GM21390 (cell line): ENCODE data around the gene EEIG2.

Experiments used
- ATAC-seq: cut with Tn5 transposase; IDR thresholded peaks from one replicate; pipeline ENCODE4 v1.9.1; 2021; ENCODE audit not compliant: unreplicated experiment

EEIG2 gene

DNA sequence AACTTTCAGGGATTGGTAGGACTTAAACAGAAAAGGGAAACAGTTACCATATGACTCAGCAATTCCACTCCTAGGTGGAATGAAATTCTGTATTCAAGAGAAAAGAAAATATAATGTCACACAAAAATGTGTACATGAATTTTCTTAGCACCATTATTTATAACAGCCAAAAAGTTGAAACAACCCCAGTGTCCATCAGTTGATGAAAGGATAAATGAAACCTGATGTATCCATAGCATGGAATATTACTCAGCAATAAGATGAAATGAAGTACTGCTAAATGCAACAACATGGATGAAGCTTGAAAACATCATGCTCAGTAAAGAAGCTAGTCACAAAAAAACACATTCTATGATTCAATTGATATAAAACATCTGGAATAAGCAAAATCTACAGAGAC lies 15.5 kb downstream of the EEIG2 start:
- ATAC-seq: no peak

DNA sequence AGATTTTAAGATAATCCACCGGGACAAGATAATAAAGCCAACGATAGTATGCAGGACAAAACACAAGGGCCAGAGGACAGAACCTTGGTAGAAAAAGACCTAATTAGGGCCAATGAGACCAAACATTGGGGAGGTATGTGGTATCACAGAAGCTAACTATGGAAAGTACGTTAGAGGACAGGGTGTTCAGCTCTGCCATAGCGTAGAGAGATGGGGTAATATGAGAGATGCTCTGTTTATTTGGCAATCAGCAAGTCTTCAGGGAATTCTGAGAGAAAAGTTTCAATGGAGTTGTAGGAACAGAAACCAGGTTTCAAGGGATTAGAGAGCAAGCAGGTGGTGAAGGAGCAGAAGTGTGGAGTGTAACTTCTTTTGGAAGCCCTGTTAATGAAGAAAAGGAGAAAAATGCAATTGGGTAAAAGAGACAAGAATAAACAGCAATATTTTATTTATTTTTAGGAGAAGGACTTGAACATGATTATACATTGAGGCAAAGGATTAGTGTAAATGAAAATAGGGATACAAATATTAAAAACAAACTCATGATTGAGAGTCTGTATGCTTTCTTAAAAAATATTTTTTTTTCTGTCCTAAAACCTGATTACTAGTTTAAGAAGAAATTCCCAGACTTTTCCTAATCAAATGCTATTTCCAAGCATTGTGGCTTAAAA lies 24.0 kb downstream of the EEIG2 start:
- no peak for ATAC-seq

DNA sequence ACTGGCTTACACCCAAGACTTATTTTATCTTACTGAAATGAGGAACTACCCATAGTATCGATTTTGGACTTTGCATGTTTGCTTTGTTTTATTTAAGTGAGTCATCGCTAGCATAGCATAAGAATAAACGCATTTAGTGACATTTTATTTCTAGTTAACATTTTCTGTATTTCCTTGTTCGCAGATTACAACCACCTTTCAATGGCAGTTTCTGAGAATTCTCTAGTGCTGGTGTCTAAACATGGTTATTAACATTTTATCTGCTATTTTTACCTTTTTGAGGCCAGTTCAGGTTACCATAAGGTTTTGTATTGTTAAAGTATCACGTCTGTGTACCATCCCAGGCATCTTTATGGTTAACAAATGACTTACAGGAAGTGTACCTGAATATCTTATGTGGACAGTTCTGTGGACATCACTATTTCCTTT lies 24.5 kb downstream of the EEIG2 start:
- ATAC-seq: peak; percentile 55

DNA sequence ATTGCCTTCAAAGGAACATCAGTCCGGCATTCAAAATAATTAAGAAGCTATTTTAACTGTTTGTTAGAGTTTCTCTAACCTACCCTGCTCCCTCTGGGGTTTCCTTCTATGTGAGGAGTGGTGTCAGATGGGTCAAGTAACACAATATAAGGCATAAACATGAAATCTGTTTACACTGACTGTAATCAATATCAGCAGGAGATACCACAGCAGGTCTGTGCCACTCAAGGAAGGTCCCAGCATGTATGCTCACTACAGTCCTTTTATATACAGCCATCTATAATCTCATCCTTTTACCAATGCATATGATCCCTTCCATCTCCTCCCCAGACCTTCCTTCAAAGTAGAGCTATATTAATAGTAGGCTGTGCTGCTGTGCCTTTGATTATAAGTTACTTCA lies 25.4 kb downstream of the EEIG2 start:
- no peak for ATAC-seq

DNA sequence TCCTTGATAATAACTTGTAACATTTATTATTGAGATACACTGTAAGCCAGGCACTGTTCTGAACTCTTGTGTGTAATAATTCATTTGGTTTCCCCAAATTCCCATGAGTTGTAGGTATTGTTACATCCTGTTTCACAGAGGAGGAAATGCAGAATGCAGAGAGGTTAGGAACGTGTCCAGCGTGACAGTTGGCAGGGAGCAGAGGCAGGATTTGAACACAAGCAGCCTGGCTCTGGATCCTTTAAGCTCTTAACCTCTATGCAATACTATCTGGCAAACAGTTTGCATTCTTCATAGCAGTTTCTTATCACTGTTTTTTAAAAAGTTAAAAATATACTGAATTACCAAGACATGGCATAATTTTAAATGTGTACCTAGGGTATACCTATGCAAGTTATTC lies 30.5 kb downstream of the EEIG2 start:
- no peak for ATAC-seq

DNA sequence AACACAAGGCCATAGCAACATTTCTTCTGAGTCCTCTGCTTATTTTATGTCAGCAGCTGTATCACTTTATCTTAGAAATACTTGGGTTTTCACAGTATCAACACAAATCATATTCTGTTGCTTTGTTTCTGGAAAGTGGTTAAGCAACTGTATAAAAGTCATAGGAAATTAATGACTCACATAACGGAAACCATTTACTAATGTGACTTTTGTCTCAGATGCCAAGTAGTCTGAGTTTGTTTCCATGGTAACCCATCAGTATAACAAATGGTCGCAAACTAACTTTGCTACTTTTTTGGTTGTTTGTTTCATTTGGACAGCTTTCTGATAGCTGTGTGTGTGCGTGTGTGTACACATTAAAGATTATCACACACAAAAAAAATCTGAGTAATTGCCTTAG lies 31.1 kb downstream of the EEIG2 start:
- ATAC-seq: no peak

DNA sequence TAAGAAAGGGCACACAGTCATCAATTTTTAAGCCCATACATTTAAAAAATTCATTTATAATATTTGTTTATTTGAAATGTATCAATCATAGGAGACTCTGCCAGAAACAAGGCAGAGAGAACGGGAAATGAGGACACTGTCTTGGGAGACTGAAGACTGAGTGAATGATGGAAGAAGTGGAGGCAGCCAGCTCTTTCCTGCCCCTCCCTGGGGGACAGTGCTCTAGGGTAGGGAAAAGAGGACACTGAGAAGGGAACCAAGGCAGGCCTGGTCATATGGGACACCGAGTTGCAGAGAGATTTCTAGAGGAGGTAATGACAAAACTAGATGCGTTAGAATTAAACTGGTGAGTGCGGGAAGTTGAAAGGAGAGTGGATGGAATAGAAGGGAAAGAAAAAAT lies 31.6 kb downstream of the EEIG2 start:
- ATAC-seq: no peak

DNA sequence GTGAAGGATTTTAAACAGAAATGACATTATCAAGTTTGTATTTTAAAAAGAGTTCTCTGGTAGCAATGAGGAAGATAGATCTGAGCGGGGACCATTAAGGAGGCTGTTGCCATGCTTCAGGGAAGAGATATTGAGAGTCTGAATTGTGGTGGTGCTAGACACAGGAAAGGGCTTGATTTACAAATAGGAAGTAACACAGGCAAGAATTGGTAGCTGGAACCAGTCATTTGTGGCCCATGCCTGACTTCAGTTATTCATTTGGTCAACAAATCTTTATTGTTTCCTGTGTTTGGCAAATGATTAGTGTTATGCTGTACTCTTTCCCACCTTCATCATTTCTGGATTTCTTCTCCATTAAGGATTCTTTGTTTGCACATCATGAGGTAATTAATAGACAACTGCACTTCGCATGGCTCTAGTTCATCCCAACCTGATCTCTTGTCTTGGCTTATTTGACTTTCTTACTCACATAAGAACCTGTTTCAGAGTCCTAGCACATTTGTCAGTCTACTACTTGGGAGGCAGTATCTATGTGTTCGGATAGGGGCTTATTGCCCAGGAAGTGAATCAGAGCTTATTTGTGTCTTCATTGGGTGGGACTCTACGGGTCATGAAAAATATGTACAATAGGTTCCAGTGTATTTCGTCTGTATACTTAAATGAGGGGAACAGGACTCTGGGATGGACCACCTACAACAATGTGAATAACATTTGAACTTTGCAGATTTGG lies 32.3 kb downstream of the EEIG2 start:
- ATAC-seq: no peak

DNA sequence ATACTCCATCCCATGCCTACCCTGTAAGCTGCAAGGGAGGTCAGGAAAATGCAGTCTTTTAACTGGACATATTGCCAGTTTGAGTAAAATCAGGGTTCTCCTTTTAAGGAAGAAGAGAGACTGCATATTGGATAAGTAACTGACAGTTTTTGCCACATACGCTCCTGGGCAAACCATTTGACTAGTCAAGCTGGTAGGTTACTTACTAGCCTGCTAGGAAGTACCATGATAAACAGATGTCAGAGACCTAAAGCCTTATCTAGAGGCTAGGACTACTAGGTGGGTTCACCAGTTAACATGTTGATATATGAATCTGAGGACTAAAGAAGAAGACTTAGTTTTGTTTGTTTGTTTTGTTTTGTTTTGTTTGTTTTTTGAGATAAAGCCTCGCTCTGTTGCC lies 33.5 kb downstream of the EEIG2 start:
- no peak for ATAC-seq

DNA sequence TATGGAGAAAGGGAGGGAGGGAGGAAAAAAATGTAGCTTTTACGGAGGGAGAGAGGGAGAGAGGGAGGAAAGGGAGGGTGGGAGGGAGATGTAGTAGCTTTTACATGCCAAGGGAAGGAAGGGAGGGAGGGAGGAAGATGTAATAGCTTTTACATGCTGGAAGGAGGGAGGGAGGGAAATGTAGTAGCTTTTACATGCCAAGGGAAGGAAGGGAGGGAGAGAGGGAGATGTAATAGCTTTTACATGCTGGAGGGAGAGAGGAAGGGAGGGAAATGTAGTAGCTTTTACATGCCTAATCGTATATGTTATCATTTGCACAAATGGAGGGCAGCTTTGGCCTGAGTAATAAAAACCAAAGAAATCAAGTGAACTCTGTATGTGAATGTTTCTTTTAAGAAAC lies 35.6 kb downstream of the EEIG2 start:
- ATAC-seq: no peak

DNA sequence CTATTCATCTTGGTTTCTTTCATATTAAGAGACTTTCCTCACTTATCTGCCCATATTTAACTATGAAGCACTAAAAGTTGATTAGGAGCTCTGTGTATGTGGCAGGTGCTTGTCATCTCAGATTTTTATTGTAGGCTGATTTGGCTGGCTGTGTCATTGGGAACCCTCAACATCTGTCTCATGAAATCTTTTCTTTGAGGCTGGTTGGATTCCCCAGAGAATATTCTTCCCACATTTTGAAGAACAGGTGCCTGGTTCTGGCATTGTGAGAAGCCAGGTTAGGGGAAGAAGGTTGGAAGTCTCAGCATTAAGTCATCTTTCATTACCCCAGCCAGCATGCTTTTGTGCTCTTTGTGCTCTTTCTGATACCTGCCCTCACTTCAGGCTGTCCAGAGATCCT lies 37.1 kb downstream of the EEIG2 start:
- no peak for ATAC-seq

DNA sequence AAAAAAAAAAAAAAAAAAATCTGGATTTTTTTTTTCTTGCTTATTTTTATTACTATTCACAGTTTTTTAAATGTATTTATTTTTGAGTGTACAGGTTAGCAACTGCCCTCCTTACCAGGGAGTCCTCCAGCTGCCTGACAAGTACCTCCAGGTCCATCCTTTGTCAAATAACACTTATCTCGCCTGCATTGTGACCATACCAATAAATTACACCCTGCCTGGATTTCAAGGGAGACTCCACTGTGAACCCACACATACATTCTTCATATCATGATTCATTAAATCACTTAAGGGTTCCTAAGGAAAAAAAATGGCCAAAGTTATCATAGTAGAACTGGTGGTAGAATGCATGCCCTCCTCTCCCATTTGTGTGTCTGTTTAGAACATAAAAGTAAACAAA lies 38.4 kb downstream of the EEIG2 start:
- no peak for ATAC-seq

DNA sequence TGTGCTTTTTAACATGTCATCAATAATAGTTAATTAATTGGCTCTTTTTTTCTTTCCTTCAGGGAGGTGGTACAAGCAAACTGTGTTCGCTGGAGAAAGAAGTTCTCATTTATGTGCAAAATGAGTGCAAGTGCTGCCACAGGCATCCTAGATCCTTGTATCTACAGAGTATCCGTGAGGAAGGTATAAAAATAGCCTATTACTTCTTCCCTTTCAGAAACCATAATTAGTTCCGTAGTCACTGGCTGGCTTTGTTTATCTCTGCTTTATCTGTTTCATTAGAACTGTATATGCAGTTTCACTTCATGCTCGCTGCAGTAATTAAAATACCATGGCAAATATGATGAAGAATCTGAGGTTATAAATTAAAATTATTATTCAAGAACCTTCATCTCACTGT lies 40.6 kb downstream of the EEIG2 start:
- no peak for ATAC-seq

DNA sequence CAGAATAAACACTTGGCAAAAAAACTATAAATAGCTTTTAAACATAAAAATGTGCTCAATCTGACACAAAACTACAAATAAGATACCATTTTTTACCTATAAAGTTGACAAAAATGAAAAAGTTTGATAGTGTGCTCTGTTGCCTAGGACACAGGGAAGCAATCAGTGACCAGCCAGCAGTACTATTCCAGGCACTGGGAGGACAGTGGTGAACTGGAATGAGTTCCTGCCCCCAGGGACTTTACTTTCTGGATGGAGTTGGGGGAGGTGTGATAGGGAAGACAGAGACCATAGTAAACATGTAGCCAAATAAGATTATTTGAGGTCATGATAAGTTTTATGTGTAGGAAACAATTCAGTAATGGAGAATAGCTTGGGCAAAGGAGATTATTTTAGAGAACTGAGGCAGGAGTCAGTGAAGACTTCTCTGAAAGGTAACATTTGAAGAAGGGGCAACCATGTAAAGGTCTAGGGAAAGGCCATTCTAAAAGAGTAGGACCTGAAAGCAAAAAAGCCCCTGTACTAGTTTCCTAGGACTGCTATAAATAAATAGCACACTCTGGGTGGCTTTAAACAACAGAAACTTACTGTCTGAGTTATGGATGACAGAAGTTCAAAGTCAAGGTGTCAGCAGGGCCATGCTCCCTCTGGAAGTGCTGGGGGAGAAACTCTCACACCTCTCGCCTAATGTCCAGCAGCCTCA lies 42.0 kb downstream of the EEIG2 start:
- ATAC-seq: no peak

DNA sequence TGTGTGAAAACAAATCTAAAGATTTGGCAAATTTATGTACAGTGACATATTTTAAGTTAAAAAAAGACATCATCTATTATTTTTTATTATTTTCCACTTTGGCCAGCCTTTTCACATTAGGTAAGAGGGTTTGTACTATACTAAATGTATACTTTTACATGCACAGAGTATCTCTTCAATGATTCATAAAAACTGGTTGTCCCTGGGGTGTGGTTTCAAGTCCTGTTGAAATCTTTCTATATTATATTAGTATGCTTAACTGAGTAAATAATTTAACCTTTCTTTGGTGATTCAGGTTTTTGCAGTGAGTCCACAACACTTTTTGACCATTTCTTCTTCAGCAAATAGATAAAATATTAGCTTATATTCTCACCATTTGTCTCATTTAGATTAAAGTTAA lies 45.7 kb downstream of the EEIG2 start:
- ATAC-seq: no peak

DNA sequence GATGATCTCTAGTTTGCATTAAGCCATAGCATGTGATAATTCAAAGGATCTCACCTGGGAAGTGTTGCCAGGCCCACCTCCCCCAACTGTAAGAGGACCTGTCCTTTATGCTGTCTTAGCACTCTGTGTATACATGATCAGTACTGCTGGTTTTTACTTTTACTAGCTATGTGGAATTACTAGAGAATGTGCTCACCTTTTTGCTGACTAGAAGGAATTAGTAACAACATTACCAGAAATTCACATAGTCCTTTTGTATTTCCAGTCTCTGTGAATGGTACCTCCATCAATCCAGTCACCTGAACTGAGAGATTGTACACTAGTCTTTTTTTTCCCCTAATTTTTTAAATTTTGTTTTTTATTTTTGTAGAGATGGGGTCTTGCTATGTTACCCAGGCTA lies 46.6 kb downstream of the EEIG2 start:
- ATAC-seq: no peak

DNA sequence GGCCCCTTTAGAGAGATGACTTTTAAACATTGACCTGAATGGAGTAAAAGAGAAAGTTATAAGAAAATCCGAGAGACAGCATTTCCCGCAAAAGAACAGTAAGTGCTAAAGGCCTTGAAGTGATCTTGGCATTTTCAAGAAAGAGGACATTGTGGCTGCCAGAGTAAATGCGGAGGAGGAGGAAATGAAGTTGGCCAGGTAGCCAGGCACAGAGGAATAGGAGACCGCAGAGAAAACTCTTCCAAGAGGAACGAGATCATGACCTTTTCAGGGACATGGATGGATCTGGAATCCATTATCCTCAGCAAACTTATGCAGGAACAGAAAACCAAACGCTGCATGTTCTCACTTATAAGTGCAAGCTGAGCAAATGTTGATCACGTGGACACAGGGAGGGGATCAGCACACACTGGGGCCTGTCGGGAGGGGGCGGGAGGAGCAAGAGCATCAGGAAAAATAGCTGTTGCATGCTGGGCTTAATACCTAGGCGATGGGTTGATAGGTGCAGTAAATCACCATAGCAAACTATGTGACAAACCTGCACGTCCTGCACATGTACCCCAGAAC lies 49.7 kb downstream of the EEIG2 start:
- no peak for ATAC-seq
